GM20000 (cell line): ENCODE measurements around the gene HSPB6.

Experiments
- DNase-seq: peaks from one replicate; pipeline ENCODE4 v3.0.0; 2012; ENCODE audit warnings: low spot score
- CTCF ChIP-seq: IDR thresholded peaks from 2 replicates; pipeline ENCODE4 v1.5.1; 2012; ENCODE audit warnings: mild to moderate bottlenecking, control low read depth; ENCODE audit errors: extremely low read depth, missing control alignments

The HSPB6 gene

GRCh38 chr19:35768082-35768421, 11.2 kb upstream of the HSPB6 start:
- DNase-seq: no peak
- TF ChIP-seq CTCF: no peak

GRCh38 chr19:35767288-35768081, 10.7 kb upstream of the HSPB6 start:
- no peak for DNase-seq
- TF ChIP-seq CTCF: no peak

- no peak for DNase-seq
- TF ChIP-seq CTCF: no peak
These were observed 9.8 kb upstream of the HSPB6 start for GRCh38 chr19:35766571-35767104.

GRCh38 chr19:35764432-35765315, 7.8 kb upstream of the HSPB6 start:
- no peak for DNase-seq
- no peak for TF ChIP-seq CTCF

- DNase-seq: no peak
- TF ChIP-seq CTCF: no peak
These were observed 4.0 kb upstream of the HSPB6 start for GRCh38 chr19:35760711-35761349.

- no peak for DNase-seq
- no peak for TF ChIP-seq CTCF
These were observed 2.9 kb upstream of the HSPB6 start for GRCh38 chr19:35759697-35760096.
